Right lobe of liver (tissue), 4 donors: ENCODE results near the gene SPATA16.

Source experiments
- POLR2A ChIP-seq: fragments of 450-650 bp; IDR thresholded peaks from one replicate; pipeline ENCODE4 v1.6.1; 2017; ENCODE audit warnings: antibody characterized with exemption, mild to moderate bottlenecking
- TF ChIP-seq, protein P1 (sequence below), 4 donors: fragments of 200-600 bp in 3 of 4; fragments of 450-650 bp in 1 of 4; IDR thresholded peaks; one replicate each; pipeline versions ENCODE4 v1.5.1 to v1.8.0; 2016 to 2022; ENCODE audit warnings: antibody characterized with exemption in 4 of 4, mild to moderate bottlenecking in 2 of 4
- donor health status: DM: no; HTN: no; CAD: no.
- donor health status: DM: no; HTN: no; CAD: no.
- donor health status: DM: no; HTN: yes; CAD: no.

DNA sequence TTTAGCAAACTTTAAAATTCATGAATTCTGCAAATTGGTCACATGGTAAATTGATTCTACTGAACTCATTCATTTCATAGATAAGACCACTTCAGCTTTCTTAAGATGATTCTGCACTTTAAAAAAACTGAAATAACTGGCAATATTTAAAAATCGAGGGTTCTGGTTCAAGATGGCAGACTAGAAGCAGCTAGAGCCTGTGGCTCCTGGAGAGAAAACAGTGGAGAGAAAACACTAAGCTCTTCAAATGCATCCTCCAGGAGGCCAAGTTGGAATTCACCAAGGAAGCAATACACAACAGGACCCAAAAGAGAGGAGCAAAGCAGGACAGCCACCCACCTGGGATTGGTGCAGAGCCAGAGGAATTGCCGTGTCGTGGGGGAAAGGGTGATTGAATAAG, 132.1 kb downstream of the SPATA16 start:
- TF ChIP-seq, protein P1, sequence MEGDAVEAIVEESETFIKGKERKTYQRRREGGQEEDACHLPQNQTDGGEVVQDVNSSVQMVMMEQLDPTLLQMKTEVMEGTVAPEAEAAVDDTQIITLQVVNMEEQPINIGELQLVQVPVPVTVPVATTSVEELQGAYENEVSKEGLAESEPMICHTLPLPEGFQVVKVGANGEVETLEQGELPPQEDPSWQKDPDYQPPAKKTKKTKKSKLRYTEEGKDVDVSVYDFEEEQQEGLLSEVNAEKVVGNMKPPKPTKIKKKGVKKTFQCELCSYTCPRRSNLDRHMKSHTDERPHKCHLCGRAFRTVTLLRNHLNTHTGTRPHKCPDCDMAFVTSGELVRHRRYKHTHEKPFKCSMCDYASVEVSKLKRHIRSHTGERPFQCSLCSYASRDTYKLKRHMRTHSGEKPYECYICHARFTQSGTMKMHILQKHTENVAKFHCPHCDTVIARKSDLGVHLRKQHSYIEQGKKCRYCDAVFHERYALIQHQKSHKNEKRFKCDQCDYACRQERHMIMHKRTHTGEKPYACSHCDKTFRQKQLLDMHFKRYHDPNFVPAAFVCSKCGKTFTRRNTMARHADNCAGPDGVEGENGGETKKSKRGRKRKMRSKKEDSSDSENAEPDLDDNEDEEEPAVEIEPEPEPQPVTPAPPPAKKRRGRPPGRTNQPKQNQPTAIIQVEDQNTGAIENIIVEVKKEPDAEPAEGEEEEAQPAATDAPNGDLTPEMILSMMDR (IDR thresholded peaks at IDR 0.05), result no peak
- TF ChIP-seq POLR2A, result no peak
